Kidney (tissue), 14 donors: ENCODE measurements around the gene THBS3. TPM values are rescaled to one million over a fixed set of nuclear protein-coding genes. Genes with fewer than 3 reads are reported as not detected.
"Not testable (repeated sequence)": the region's sequence is repeated elsewhere in the genome, so short reads cannot be mapped to it uniquely, and the experiment has no call there.

Experiments
- DNase-seq, 5 donors: peaks; one replicate each; pipeline ENCODE4 v3.0.0-alpha.2; 2013 to 2020
- FAIRE-seq: peaks from 2 replicates; lab custom pipeline; 2012; peaks lifted over from hg19 to GRCh38; lab: Jason Lieb, UNC
- H3K27ac ChIP-seq, 2 donors: one replicate each; pipeline ENCODE4 v1.7.0; 2013; ENCODE audit warnings: low read depth in 2 of 2, low read length in 2 of 2, inconsistent platforms in 1 of 2
- H3K27me3 ChIP-seq: one replicate; pipeline ENCODE4 v1.7.1; 2013; ENCODE audit warnings: low read length, inconsistent platforms; ENCODE audit not compliant: control insufficient read depth, insufficient read depth
- H3K36me3 ChIP-seq, 3 donors: one replicate each; pipeline versions ENCODE4 v1.7.0 to v1.7.1; 2013; ENCODE audit warnings: low read length in 3 of 3, control low read depth in 1 of 3, inconsistent platforms in 1 of 3; ENCODE audit not compliant: insufficient read depth in 3 of 3, control insufficient read depth in 2 of 3
- H3K4me1 ChIP-seq, 3 donors: one replicate each; pipeline versions ENCODE4 v1.7.0 to v1.7.1; 2013; ENCODE audit warnings: low read length in 3 of 3, inconsistent platforms in 1 of 3, low read depth in 1 of 3; ENCODE audit not compliant: control insufficient read depth in 2 of 3, insufficient read depth in 2 of 3
- H3K4me3 ChIP-seq, 3 donors: one replicate each; pipeline versions ENCODE4 v1.7.0 to v1.8.1; 2013; ENCODE audit warnings: low read length in 3 of 3, control low read depth in 1 of 3, inconsistent platforms in 1 of 3
- H3K9ac ChIP-seq, 3 donors: one replicate each; pipeline versions ENCODE4 v1.7.0 to v1.7.1; 2013; ENCODE audit warnings: low read length in 3 of 3, control low read depth in 1 of 3, inconsistent platforms in 1 of 3
- H3K9me3 ChIP-seq, 3 donors: one replicate each; pipeline versions ENCODE4 v1.7.0 to v1.7.1; 2013; ENCODE audit warnings: low read length in 3 of 3, control low read depth in 1 of 3, inconsistent platforms in 1 of 3; ENCODE audit not compliant: control insufficient read depth in 2 of 3, insufficient read depth in 1 of 3
- CTCF ChIP-seq: IDR thresholded peaks from 3 replicates; pipeline ENCODE4 v1.5.1; 2012; ENCODE audit warnings: mild to moderate bottlenecking, moderate library complexity, borderline replicate concordance; ENCODE audit not compliant: insufficient read depth; ENCODE audit errors: extremely low read depth
- intact Hi-C: fragments of 100-400 bp; cut with DNase I; formaldehyde crosslinking; loops from one replicate; pipeline ENCODE4 v1.11.1; 2022
- polyA plus RNA-seq: library from polyadenylated mRNA; stranded (reverse); fragments of 350-450 nt; fragmentation: Illumina TruSeq; extraction: RNeasy Lipid Tissue Mini Kit (QIAGEN cat#74804); gene quantifications from one replicate; pipeline ENCODE4 v1.2.3, GENCODE V29; 2014; ENCODE audit warnings: low read depth, low replicate concordance; ENCODE audit not compliant: insufficient read depth
- total RNA-seq: library from RNA; stranded (reverse); fragmentation: NEBNext Ultra II Directional; extraction: Animal tissue kit (Norgen Biotek cat#: 25700); gene quantifications from one replicate; pipeline ENCODE4 v1.2.1, GENCODE V29; 2021
- donor health status: control.
- donor health status: control.
- donor health status: control.
- donor health status: control.
- donor health status: control.
- donor health status: DM: yes; HTN: yes; CAD: no.
- donor health status: Normal renal cell carcinoma (clear cell type).

Gene THBS3
- total and polyA plus RNA-seq, 2 donors from 2014 or later: 21.4 to 33.0 TPM

- peaks cover 0 to 7% (median 0%) of the 10 kb centered on the region in 3 donors for H3K4me1 ChIP-seq
Measured at GRCh38 chr1:155193275-155193990, 14.3 kb downstream of the THBS3 start.

GRCh38 chr1:155192346-155193274, 15.1 kb downstream of the THBS3 start:
- H3K9ac ChIP-seq: peak overlapping the region in 2 of 3 donors; percentile 73 to 90
- H3K9me3 ChIP-seq: no peaks in the 10 kb centered on the region
- H3K4me1 ChIP-seq: peaks cover 0 to 11% (median 0%) of the 10 kb centered on the region in 3 donors
- intact Hi-C loops: no loop called here
- H3K36me3 ChIP-seq: no peaks in the 10 kb centered on the region
- peak overlapping the region; percentile 1 to 69 (median 66) for H3K4me3 ChIP-seq
- TF ChIP-seq CTCF: no peak
- H3K27ac ChIP-seq: peak overlapping the region; percentile 92 to 95
- H3K27me3 ChIP-seq: no peaks in the 10 kb centered on the region
- FAIRE-seq (no peak), DNase-seq (peak; percentile 70 to 95 (median 80))

More at GRCh38 chr1:155193275-155193990, 14.3 kb downstream of the THBS3 start:
- intact Hi-C loops: no loop called here
- Histone ChIP-seq H3K27ac (peak overlapping the region; percentile 92 to 95), H3K36me3 (no peaks in the 10 kb centered on the region), H3K9ac (peak overlapping the region in 2 of 3 donors; percentile 80 to 88), H3K27me3 (no peaks in the 10 kb centered on the region), H3K9me3 (no peaks in the 10 kb centered on the region), H3K4me3 (peak overlapping the region; percentile 51 to 66 (median 66))
- TF ChIP-seq CTCF: peak; percentile 97
- FAIRE-seq (no peak), DNase-seq (peak; percentile 94 to 98 (median 96))

GRCh38 chr1:155191904-155192303, 15.8 kb downstream of the THBS3 start:
- Histone ChIP-seq H3K4me1 (peaks cover 0 to 18% (median 0%) of the 10 kb centered on the region in 3 donors), H3K9me3 (no peaks in the 10 kb centered on the region), H3K27ac (peak overlapping the region; percentile 71 to 95), H3K27me3 (no peaks in the 10 kb centered on the region), H3K9ac (peak overlapping the region in 2 of 3 donors; percentile 73 to 90), H3K36me3 (no peaks in the 10 kb centered on the region), H3K4me3 (peak overlapping the region; percentile 1 to 69 (median 64))
- DNase-seq (peak in 1 of 5 donors; percentile 81), FAIRE-seq (no peak)
- no peak for TF ChIP-seq CTCF
- intact Hi-C loops: no loop called here

- H3K27me3 ChIP-seq, FAIRE-seq, intact Hi-C loops, H3K9me3 ChIP-seq, H3K27ac ChIP-seq, H3K36me3 ChIP-seq, H3K9ac ChIP-seq, H3K4me3 ChIP-seq: not testable (repeated sequence)
- peaks cover 0 to 33% (median 7%) of the 10 kb centered on the region in 3 donors for H3K4me1 ChIP-seq
- peak in 1 of 5 donors; percentile 66 for DNase-seq
Measured at GRCh38 chr1:155189926-155190325, 17.8 kb downstream of the THBS3 start.
